Prostate gland (tissue), 2 donors: ENCODE measurements around the gene TSHZ2. TPM values are rescaled to one million over a fixed set of nuclear protein-coding genes. Genes with fewer than 3 reads are reported as not detected.
"Not testable (repeated sequence)": the region's sequence is repeated elsewhere in the genome, so short reads cannot be mapped to it uniquely, and the experiment has no call there.

ENCODE experiments used
- DNase-seq: peaks from one replicate; pipeline ENCODE4 v3.0.0-alpha.2; 2019; ENCODE audit warnings: low spot score
- H3K27ac ChIP-seq, 2 donors: fragments of 200-600 bp; sonication (generic); 2 replicates each; pipeline ENCODE4 v1.5.1; 2017 to 2019
- H3K27me3 ChIP-seq: fragments of 200-600 bp; sonication (generic); replicated peaks from 2 replicates; pipeline ENCODE4 v1.5.1; 2019; ENCODE audit not compliant: insufficient read depth
- H3K36me3 ChIP-seq, 2 donors: fragments of 200-600 bp; sonication (generic); 1 replicate in 1 of 2; 2 replicates in 1 of 2; pipeline versions ENCODE4 v1.5.1 to v1.8.1; 2017 to 2019
- H3K4me1 ChIP-seq: fragments of 200-600 bp; sonication (generic); replicated peaks from 2 replicates; pipeline ENCODE4 v1.5.1; 2019
- H3K4me3 ChIP-seq, 2 donors: fragments of 200-600 bp; sonication (generic); 2 replicates each; pipeline ENCODE4 v1.5.1; 2017 to 2019
- H3K9me3 ChIP-seq: fragments of 200-600 bp; sonication (generic); 2 replicates; pipeline ENCODE4 v1.5.1; 2017
- CTCF ChIP-seq, 4 experiments: fragments of 200-600 bp in 2 of 4; fragments of 450-650 bp in 2 of 4; sonication (generic) in 2 of 4; IDR thresholded peaks; 1 replicate in 3 of 4; 2 replicates in 1 of 4; pipeline ENCODE4 v1.5.1; 2016 to 2019; ENCODE audit warnings: antibody characterized with exemption in 4 of 4, mild to moderate bottlenecking in 2 of 4, moderate library complexity in 2 of 4
- POLR2A ChIP-seq: fragments of 450-650 bp; IDR thresholded peaks from one replicate; pipeline ENCODE4 v1.6.1; 2016; ENCODE audit warnings: antibody characterized with exemption, mild to moderate bottlenecking
- POLR2AphosphoS5 ChIP-seq: sonication (generic); formaldehyde crosslinking; IDR thresholded peaks from one replicate; pipeline ENCODE4 v1.6.1; 2017; ENCODE audit warnings: antibody characterized with exemption
- WGBS: methylation state at CpG from one replicate; pipeline ENCODE4 v1.1.5; 2018; 5-methylcytosine and 5-hydroxymethylcytosine counted together
- intact Hi-C: fragments of 100-400 bp; cut with DNase I; formaldehyde crosslinking; loops from one replicate; pipeline ENCODE4 v1.14.2; 2022
- total RNA-seq, 2 donors: library from RNA; depleted of rRNA; stranded (reverse); fragments of >200 nt; gene quantifications; one replicate each; pipeline ENCODE4 v1.1.0, GENCODE V29; 2016

Gene TSHZ2
- total RNA-seq, 2 donors from 2014 or later, result 9.8 to 35.1 TPM

DNA sequence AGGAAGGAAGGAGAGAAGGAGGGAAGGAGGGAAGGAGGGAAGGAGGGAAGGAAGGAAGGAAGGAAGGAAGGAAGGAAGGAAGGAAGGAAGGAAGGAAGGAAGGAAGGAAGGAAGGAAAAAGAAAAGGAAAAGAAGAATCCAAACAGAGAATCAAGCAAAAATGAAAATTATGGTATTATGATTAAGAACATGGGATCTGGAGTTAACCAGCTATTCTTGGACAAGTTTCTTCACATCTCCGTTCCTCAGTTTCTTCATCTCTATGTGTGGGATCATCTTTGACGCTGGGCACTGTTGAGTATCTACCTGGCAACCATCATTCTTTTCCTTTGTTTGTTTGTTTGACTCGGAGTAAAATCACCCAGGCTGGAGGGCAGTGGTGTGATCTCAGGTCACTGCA is 549.9 kb downstream of the TSHZ2 start:
- Histone ChIP-seq H3K27me3 (no peaks in the 10 kb centered on the region), H3K27ac (no peak overlapping the region), H3K4me3 (no peak overlapping the region), H3K4me1 (no peaks in the 10 kb centered on the region), H3K36me3 (no peaks in the 10 kb centered on the region), H3K9me3 (no peaks in the 10 kb centered on the region)
- 83% methylated on average over 3 of the region's 3 CpGs for WGBS
- intact Hi-C loops, result no loop called here
- no peak for TF ChIP-seq CTCF (IDR thresholded peaks at IDR 0.05)
- no peak for TF ChIP-seq POLR2AphosphoS5
- TF ChIP-seq POLR2A, result no peak
- DNase-seq, result no peak

DNA sequence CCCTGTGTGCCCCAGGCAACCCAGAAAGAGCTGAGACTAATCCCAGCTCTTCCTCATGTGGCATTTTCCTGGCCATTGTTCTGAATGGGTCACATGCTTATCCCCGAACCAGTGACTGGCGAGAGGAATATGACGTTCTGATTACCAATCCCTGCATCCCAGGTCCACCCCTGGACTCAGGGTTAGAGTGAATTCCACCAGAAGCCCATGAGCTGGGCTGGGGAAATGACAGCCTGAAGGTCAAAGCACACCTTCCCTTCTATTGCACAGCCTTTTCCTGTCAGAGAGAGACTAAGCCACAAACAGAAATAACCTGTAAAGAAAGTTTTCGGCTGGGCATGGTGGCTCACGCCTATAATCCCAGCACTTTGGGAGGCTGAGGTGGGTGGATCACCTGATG is 550.5 kb downstream of the TSHZ2 start:
- TF ChIP-seq CTCF (IDR thresholded peaks at IDR 0.05) (no peak), POLR2AphosphoS5 (no peak), POLR2A (no peak)
- no peak for DNase-seq
- intact Hi-C loops, result no loop called here
- H3K27ac ChIP-seq, result no peak overlapping the region
- H3K36me3 ChIP-seq, result no peaks in the 10 kb centered on the region
- H3K4me1 ChIP-seq, result no peaks in the 10 kb centered on the region
- H3K27me3 ChIP-seq, result no peaks in the 10 kb centered on the region
- 90% methylated on average over 5 of the region's 5 CpGs for WGBS
- H3K4me3 ChIP-seq, result no peak overlapping the region
- no peaks in the 10 kb centered on the region for H3K9me3 ChIP-seq

DNA sequence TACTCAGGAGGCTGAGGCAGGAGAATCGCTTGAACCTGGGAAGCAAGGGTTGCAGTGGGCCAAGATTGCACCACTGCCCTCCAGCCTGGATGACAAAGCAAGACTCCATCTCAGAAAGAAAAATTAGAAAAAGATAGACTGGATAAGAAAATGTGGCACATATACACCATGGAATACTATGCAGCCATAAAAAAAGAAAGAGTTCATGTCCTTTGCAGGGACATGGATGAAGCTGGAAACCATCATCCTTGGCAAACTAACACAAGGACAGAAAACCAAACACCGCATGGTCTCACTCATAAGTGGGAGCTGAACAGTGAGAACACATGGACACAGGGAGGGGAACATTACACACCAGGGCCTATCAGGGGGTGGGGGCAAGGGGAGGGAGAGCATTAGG is 551.5 kb downstream of the TSHZ2 start:
- H3K9me3 ChIP-seq, DNase-seq, H3K4me3 ChIP-seq, H3K36me3 ChIP-seq, H3K27ac ChIP-seq, H3K4me1 ChIP-seq, intact Hi-C loops, H3K27me3 ChIP-seq: not testable (repeated sequence)
- WGBS, result 100% methylated on average over 2 of the region's 2 CpGs

DNA sequence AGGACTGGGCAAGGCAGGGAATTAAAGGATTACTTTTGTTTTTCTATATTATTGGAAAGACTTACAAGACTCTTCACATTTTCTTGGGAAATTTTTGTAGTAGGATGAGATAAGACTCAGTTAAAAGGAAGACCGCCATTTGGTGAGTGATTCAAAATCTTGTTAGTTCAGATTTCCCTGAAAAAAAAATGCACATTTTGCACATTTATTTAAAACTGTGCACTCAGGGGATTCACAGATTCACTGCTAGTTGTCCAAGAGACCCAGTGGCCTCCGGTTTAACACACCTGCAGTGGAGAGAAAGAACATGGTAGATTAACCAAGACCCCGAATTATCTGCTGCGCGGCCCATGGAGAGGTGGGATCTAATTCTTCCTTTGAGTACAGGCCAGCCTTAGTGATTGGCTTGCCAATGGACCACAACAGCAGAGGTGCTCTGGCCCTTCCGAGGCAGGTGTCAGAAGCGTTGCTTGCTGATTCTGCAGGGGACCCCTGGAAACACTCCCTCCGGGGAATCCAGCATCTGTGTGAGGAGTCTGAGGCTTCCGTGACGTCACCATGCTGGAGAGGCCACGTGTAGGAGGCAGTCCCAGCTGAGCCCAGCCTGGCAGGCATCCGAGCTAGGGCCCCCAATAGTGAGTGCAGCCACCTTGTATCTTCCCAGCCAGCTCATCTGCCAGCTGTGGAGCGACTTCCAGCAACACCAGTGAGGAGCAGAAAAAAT is 552.6 kb downstream of the TSHZ2 start:
- no peak for TF ChIP-seq POLR2AphosphoS5
- TF ChIP-seq POLR2A, result no peak
- TF ChIP-seq CTCF (IDR thresholded peaks at IDR 0.05), result no peak
- 69% methylated on average over 13 of the region's 13 CpGs for WGBS
- no peaks in the 10 kb centered on the region for H3K27me3 ChIP-seq

DNA sequence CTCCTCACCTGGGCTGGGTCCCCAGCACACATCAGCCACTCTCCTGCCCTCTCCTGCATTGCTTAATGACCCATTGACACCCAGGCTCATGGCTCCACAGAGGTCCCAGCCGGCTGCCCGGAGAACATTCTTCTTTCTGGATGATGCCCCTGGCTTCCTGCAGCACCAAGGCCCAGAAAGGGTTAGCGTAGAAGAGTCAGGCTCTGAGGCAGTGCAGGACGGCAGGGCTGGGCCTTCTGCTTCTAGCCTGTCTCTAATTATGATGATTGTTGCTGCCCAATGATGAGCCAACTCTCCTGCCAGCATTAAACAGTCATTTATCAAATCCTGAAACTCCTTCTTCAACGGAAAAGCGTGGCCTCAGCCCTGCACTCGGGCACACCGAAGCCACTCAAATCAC is 555.0 kb downstream of the TSHZ2 start:
- no peaks in the 10 kb centered on the region for H3K9me3 ChIP-seq
- intact Hi-C loops, result no loop called here
- no peaks in the 10 kb centered on the region for H3K4me1 ChIP-seq
- no peak for DNase-seq
- no peak overlapping the region for H3K4me3 ChIP-seq
- no peaks in the 10 kb centered on the region for H3K27me3 ChIP-seq
- H3K36me3 ChIP-seq, result no peaks in the 10 kb centered on the region
- no peak overlapping the region for H3K27ac ChIP-seq
- TF ChIP-seq POLR2AphosphoS5 (no peak), CTCF (IDR thresholded peaks at IDR 0.05) (no peak), POLR2A (no peak)
- 88% methylated on average over 8 of the region's 8 CpGs for WGBS

More for the DNA sequence above, 552.6 kb downstream of the TSHZ2 start:
- DNase-seq, result no peak
- Histone ChIP-seq H3K9me3 (no peaks in the 10 kb centered on the region), H3K4me1 (no peaks in the 10 kb centered on the region), H3K4me3 (no peak overlapping the region), H3K27ac (no peak overlapping the region), H3K36me3 (no peaks in the 10 kb centered on the region)
- intact Hi-C loops, result no loop called here
